SJSA1 (cell line): Measurements from ENCODE around the gene KIF1B. TPM values are rescaled to one million over a fixed set of nuclear protein-coding genes. Genes with fewer than 3 reads are reported as not detected.
A peak's percentile ranks its signal among the peaks of the same experiment; 100 is the strongest.
"Not testable (repeated sequence)": the region's sequence is repeated elsewhere in the genome, so short reads cannot be mapped to it uniquely, and the experiment has no call there.

Experiments used
- DNase-seq, 2 experiments: peaks; one replicate each; pipeline ENCODE4 v3.0.0-alpha.2; 2015 to 2020; ENCODE audit warnings: low spot score in 2 of 2, low read depth in 1 of 2
- H3K27ac ChIP-seq: fragments of 250-450 bp; sonication (Bioruptor Pico); 2 replicates; pipeline ENCODE4 v1.5.1; 2020; ENCODE audit warnings: mild to moderate bottlenecking, moderate library complexity
- H3K27me3 ChIP-seq: fragments of 250-450 bp; sonication (Bioruptor Pico); replicated peaks from 2 replicates; pipeline ENCODE4 v1.5.1; 2020; ENCODE audit warnings: mild to moderate bottlenecking, moderate library complexity
- H3K36me3 ChIP-seq: fragments of 250-450 bp; sonication (Bioruptor Pico); 2 replicates; pipeline ENCODE4 v1.5.1; 2020; ENCODE audit warnings: mild to moderate bottlenecking
- H3K4me1 ChIP-seq: fragments of 250-450 bp; sonication (Bioruptor Pico); replicated peaks from 2 replicates; pipeline ENCODE4 v1.6.1; 2021; ENCODE audit warnings: mild to moderate bottlenecking
- H3K4me3 ChIP-seq: fragments of 250-450 bp; sonication (Bioruptor Pico); 2 replicates; pipeline ENCODE4 v1.5.1; 2020; ENCODE audit warnings: mild to moderate bottlenecking
- H3K9me3 ChIP-seq: fragments of 250-450 bp; sonication (Bioruptor Pico); replicated peaks from 2 replicates; pipeline ENCODE4 v1.5.1; 2020; ENCODE audit warnings: mild to moderate bottlenecking
- total RNA-seq: library from RNA; depleted of rRNA; stranded (reverse); fragments of >200 nt; shearing (Covaris generic); gene quantifications from 2 replicates; pipeline ENCODE4 v1.2.3, GENCODE V29; 2014; rRNA removed

KIF1B gene
- total RNA-seq, 1 experiment from 2014 or later: 26.8 TPM

DNA sequence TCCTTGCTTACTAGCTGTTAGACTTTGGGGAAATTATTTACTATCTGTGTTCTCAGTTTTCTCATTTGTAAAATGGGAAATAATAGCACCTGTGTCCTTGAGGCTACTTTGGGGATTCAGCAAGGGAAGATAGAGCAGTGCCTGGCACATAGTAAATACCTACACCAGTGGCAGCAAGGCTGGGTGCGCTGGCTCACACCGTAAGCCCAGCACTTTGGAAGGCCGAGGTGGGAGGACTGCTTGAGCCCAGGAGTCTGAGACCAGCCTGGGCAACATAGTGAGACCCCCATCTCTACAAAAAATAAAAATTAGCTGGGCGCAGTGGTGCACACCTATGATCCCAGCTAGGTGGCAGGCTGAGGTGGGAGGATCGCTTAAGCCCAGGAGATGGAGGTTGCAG lies 211.3 kb downstream of the KIF1B start:
- H3K4me3 ChIP-seq: no peak overlapping the region
- no peaks in the 10 kb centered on the region for H3K4me1 ChIP-seq
- no peaks in the 10 kb centered on the region for H3K9me3 ChIP-seq
- H3K27me3 ChIP-seq: no peaks in the 10 kb centered on the region
- H3K36me3 ChIP-seq: peaks cover 32% of the 10 kb centered on the region
- H3K27ac ChIP-seq: no peak overlapping the region
- DNase-seq: no peak

DNA sequence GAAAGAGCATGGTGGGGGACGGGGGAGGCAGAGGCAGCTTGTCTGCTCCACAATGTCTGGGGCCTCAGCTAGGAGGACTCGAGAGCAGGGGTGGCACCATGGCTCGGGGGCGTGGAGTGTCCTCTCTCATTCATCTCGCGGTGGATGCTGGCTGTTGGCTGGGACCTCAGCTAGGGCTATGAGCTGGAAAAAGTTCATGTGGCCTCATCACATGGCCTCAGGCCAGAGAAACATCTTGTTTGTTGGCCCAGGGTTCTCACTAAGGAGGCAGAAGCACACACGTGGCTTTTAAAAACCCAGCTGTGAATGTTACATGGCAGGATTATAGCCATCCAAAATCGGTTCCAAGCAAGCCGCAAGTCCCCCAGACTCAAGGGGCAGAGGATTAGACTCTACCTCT lies 213.7 kb downstream of the KIF1B start:
- Histone ChIP-seq H3K9me3 (no peaks in the 10 kb centered on the region), H3K4me3 (no peak overlapping the region), H3K4me1 (no peaks in the 10 kb centered on the region), H3K36me3 (peaks cover 9% of the 10 kb centered on the region; the same call in 1 of the 2 replicates), H3K27ac (no peak overlapping the region), H3K27me3 (no peaks in the 10 kb centered on the region)
- no peak for DNase-seq

DNA sequence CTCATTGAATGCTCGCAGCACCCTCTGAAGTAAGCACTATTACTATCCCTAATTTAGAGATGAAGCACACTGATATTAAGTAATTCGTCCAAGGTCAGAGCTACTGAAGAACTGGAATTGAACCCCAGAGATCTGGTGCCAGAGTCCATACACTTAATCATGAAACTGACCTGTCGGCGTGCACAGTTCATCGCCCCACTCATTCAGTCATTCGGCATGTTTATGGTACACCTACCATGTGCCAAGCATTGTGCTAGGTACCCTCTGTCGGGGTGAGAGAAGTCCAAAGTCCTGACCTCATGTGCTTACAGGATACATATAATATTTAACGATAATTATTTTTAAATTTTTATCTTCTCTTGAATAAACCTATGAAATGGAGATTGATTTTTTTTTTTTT lies 214.3 kb downstream of the KIF1B start:
- H3K4me1 ChIP-seq: no peaks in the 10 kb centered on the region
- no peaks in the 10 kb centered on the region for H3K27me3 ChIP-seq
- DNase-seq: no peak
- peaks cover 4% of the 10 kb centered on the region; the same call in 1 of the 2 replicates for H3K36me3 ChIP-seq
- no peak overlapping the region for H3K4me3 ChIP-seq
- H3K27ac ChIP-seq: no peak overlapping the region
- no peaks in the 10 kb centered on the region for H3K9me3 ChIP-seq

DNA sequence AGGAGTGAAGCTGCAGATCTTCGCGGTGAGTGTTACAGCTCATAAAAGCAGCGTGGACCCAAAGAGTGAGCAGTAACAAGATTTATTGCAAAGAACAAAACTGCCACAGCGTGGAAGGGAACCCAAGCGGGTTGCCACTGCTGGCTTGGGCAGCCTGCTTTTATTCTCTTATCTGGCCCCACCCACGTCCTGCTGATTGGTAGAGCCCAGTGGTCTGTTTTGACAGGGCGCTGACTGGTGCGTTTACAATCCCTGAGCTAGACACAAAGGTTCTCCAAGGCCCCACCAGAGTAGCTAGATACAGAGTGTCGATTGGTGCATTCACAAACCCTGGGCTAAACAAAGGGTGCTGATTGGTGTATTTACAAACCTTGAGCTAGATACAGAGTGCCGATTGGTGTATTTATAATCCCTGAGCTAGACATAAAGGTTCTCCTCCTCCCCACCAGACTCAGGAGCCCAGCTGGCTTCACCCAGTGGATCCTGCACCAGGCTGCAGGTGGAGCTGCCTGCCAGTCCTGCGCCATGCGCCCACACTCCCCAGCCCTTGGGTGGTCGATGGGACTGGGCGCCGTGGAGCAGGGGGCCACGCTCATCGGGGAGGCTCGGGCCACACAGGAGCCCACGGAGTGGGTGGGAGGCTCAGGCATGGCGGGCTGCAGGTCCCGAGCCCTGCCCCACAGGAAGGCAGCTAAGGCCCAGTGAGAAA lies 215.6 kb downstream of the KIF1B start:
- DNase-seq, H3K27me3 ChIP-seq, H3K9me3 ChIP-seq, H3K4me3 ChIP-seq, H3K27ac ChIP-seq, H3K36me3 ChIP-seq, H3K4me1 ChIP-seq: not testable (repeated sequence)

DNA sequence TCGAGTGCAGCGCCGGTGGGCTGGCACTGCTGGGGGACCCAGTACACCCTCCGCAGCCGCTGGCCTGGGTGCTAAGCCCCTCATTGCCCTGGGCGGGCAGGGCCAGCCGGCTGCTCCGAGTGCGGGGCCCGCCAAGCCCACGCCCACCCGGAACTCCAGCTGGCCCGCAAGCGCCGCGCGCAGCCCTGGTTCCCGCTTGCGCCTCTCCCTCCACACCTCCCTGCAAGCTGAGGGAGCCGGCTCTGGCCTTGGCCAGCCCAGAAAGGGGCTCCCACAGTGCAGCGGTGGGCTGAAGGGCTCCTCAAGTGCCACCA lies 216.1 kb downstream of the KIF1B start:
- not testable (repeated sequence) for H3K36me3 ChIP-seq, H3K9me3 ChIP-seq, H3K4me3 ChIP-seq, H3K27ac ChIP-seq, DNase-seq, H3K27me3 ChIP-seq
- H3K4me1 ChIP-seq: peaks cover 14% of the 10 kb centered on the region

DNA sequence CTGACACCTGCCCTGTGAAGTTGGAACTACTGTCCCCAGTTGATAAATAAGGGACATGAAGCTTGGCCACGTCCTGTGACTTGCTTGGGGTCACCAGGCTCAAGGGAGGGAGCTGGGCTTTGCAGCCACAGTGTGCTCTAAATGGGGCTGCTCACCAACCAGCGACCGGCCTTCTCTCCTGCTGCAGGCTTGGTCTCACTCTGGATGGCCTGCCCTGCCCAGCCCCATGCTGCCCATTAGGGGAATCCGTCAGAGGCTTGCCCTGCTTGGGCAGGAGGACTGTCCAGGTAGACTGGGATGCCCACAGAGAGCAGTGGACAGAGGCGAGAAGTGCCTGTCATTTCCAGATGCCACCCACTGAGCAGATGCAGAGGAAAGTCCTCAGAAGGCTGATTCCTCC lies 218.6 kb downstream of the KIF1B start:
- no peaks in the 10 kb centered on the region for H3K9me3 ChIP-seq
- DNase-seq: no peak
- H3K4me1 ChIP-seq: peaks cover 15% of the 10 kb centered on the region
- no peak overlapping the region for H3K27ac ChIP-seq
- no peak overlapping the region for H3K4me3 ChIP-seq
- no peaks in the 10 kb centered on the region for H3K36me3 ChIP-seq
- H3K27me3 ChIP-seq: no peaks in the 10 kb centered on the region

DNA sequence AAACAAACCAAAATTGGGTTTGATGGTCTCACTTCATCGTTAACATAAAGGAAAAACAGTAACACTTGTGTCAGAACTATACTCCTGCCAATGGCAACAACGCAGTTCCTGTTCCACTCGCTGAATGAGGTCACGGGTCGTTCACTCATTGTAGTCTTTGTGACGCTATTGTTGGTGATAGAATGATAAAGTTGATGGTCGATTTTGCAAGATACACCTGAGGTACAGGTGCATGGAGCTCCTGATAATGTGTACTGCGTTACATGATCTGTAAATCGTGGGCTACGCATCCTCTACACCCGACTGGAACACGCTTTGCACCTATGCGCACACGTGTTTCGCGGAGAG lies 219.5 kb downstream of the KIF1B start:
- no peaks in the 10 kb centered on the region for H3K27me3 ChIP-seq
- no peak overlapping the region for H3K27ac ChIP-seq
- H3K4me1 ChIP-seq: peaks cover 15% of the 10 kb centered on the region
- H3K9me3 ChIP-seq: no peaks in the 10 kb centered on the region
- peak overlapping the region; percentile 64 for H3K4me3 ChIP-seq
- no peaks in the 10 kb centered on the region for H3K36me3 ChIP-seq
- DNase-seq: no peak

DNA sequence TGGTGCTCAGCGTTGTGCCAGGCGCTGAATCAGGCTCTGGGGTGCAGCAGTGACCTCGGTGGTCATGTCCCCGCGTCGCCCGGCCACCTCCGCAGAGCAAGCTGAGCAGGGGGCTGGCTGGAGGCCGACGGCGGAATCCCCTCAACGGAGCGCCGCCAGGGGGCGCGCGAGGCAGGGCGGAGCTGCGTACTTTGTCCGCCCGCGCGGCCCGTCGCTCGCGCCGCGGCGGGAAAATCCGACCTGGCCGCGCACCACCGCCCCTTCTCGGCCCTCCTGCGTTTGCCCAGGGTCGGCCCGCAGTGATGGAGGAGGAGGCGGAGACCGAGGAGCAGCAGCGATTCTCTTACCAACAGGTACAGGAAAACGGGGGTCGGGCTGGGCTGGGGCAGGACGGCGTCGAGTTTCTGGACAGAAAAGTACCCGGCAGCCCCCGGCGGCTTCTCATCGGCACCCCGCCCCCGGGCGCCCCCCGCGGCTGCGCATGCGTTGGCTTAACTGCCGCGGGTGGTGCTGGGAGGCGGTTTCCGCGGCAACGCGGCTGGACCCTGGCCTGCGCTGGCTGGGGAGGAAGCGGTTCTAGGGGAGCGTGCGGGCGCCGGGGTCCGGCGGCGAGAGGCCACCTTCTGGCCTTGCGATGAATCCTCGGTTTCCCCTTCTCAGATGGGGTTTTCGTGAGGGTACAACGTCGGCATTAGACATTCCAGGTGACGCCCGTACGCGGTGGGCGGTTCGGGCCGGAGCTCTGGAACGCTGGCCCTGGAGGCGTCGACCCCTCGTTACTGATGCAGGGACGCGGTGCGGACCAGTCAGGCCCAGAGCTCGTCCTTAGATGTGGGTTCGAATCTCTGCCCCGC lies 220.1 kb downstream of the KIF1B start, which contains the start of gene CENPS:
CENPS (plus strand) TSS at position 218 of the 854 bp plus-strand sequence; CDS start at position 303, 85 bp downstream.
- H3K4me1 ChIP-seq: peaks cover 15% of the 10 kb centered on the region
- H3K36me3 ChIP-seq: no peaks in the 10 kb centered on the region
- H3K27me3 ChIP-seq: no peaks in the 10 kb centered on the region
- H3K9me3 ChIP-seq: no peaks in the 10 kb centered on the region
- peak within 1 kb of the TSS; percentile 71 for H3K27ac ChIP-seq
- peak within 1 kb of the TSS; percentile 64 for H3K4me3 ChIP-seq
- peak; percentile 90 to 97 for DNase-seq

Other genes starting within 250 kb of the KIF1B start
- 0.38 and 8.1 TPM in 2 replicates for gene RBP7, start 213.3 kb upstream of the KIF1B start, total RNA-seq
- 26.0 and 35.2 TPM in 2 replicates for gene UBE4B, start 177.6 kb upstream of the KIF1B start, total RNA-seq
- gene PGD, start 188.5 kb downstream of the KIF1B start, total RNA-seq: 44.6 and 55.6 TPM in 2 replicates
- 4.9 and 14.6 TPM in 2 replicates for gene CENPS, start 219.9 kb downstream of the KIF1B start, total RNA-seq
- 1.7 TPM in 1 of 2 replicates, not detected in the other for gene CORT, start 239.5 kb downstream of the KIF1B start, total RNA-seq